HG03280 (cell line): ENCODE data around the gene KNDC1.

Source experiments
- ATAC-seq: cut with Tn5 transposase; IDR thresholded peaks from one replicate; pipeline ENCODE4 v1.9.1; 2021; ENCODE audit warnings: mild to moderate bottlenecking, moderate library complexity; ENCODE audit not compliant: unreplicated experiment

The KNDC1 gene

GRCh38 chr10:133270773-133271297 lies 110.8 kb downstream of the KNDC1 start:
- ATAC-seq: no peak

GRCh38 chr10:133271521-133272300 lies 111.7 kb downstream of the KNDC1 start:
- no peak for ATAC-seq

- ATAC-seq: no peak
Measured at GRCh38 chr10:133272301-133272963, 112.4 kb downstream of the KNDC1 start.

- no peak for ATAC-seq
Measured at GRCh38 chr10:133272964-133273420, 113.0 kb downstream of the KNDC1 start.

- ATAC-seq: no peak
Measured at GRCh38 chr10:133273534-133274143, 113.6 kb downstream of the KNDC1 start.

GRCh38 chr10:133274751-133275683 lies 115.0 kb downstream of the KNDC1 start:
- ATAC-seq: peak; percentile 42

GRCh38 chr10:133275684-133276092 lies 115.7 kb downstream of the KNDC1 start:
- ATAC-seq: peak; percentile 28
